Midbrain (tissue), 1 donor: ENCODE data around the gene ATG7.

Experiments
- DNase-seq: peaks from one replicate; lab custom pipeline; 2025; lab: John Stamatoyannopoulos, UW

The ATG7 gene

GRCh38 chr3:11271986-11272904 is at the start of gene ATG7:
ATG7 (plus strand) TSS chr3:11272397; CDS start chr3:11298696, 26,299 bp downstream.
- peak; percentile 96 for DNase-seq

GRCh38 chr3:11224010-11224409 is 48.2 kb upstream of the ATG7 start:
- DNase-seq, result no peak

GRCh38 chr3:11224870-11225229 is 47.3 kb upstream of the ATG7 start:
- DNase-seq, result no peak

- DNase-seq, result no peak
These were observed 46.2 kb upstream of the ATG7 start for GRCh38 chr3:11226042-11226370.

GRCh38 chr3:11228041-11228440 is 44.2 kb upstream of the ATG7 start:
- DNase-seq, result no peak

GRCh38 chr3:11230125-11230524 is 42.1 kb upstream of the ATG7 start:
- no peak for DNase-seq

GRCh38 chr3:11230832-11231231 is 41.4 kb upstream of the ATG7 start:
- no peak for DNase-seq

- DNase-seq, result no peak
These were observed 36.8 kb upstream of the ATG7 start for GRCh38 chr3:11235385-11235784.

- peak; percentile 10 for DNase-seq
These were observed 35.4 kb upstream of the ATG7 start for GRCh38 chr3:11236588-11237461.

GRCh38 chr3:11238060-11238459 is 34.1 kb upstream of the ATG7 start:
- DNase-seq, result no peak

GRCh38 chr3:11238880-11239279 is 33.3 kb upstream of the ATG7 start:
- DNase-seq, result no peak

GRCh38 chr3:11239796-11240195 is 32.4 kb upstream of the ATG7 start:
- DNase-seq, result no peak

- DNase-seq, result no peak
These were observed 31.7 kb upstream of the ATG7 start for GRCh38 chr3:11240496-11240895.

- DNase-seq, result no peak
These were observed 28.0 kb upstream of the ATG7 start for GRCh38 chr3:11244121-11244677.

- DNase-seq, result no peak
These were observed 26.9 kb upstream of the ATG7 start for GRCh38 chr3:11245276-11245675.

GRCh38 chr3:11245827-11246662 is 26.2 kb upstream of the ATG7 start:
- DNase-seq, result no peak

GRCh38 chr3:11246663-11246970 is 25.6 kb upstream of the ATG7 start:
- DNase-seq, result no peak

- no peak for DNase-seq
These were observed 24.8 kb upstream of the ATG7 start for GRCh38 chr3:11247362-11247761.

- DNase-seq, result no peak
These were observed 23.6 kb upstream of the ATG7 start for GRCh38 chr3:11248596-11248995.

GRCh38 chr3:11250902-11251806 is 21.0 kb upstream of the ATG7 start:
- no peak for DNase-seq

- DNase-seq, result no peak
These were observed 20.4 kb upstream of the ATG7 start for GRCh38 chr3:11251807-11252176.
